H9 (cell line): ENCODE data around the gene EIF3B. TPM values are rescaled to one million over a fixed set of nuclear protein-coding genes. Genes with fewer than 3 reads are reported as not detected.

Source experiments
- DNase-seq: peaks from one replicate; pipeline ENCODE4 v3.0.0-alpha.2; 2017
- H2AFZ ChIP-seq: one replicate; pipeline ENCODE4 v1.6.1; 2013; ENCODE audit warnings: mild to moderate bottlenecking, low read length, control low read depth, moderate library complexity
- H2AK5ac ChIP-seq: 2 replicates; pipeline ENCODE4 v1.6.1; 2013; ENCODE audit warnings: low read length, control low read depth, mixed read lengths; ENCODE audit not compliant: insufficient read length
- H2BK120ac ChIP-seq: one replicate; pipeline ENCODE4 v1.6.1; 2013; ENCODE audit warnings: low read depth, mild to moderate bottlenecking, low read length, control low read depth, inconsistent platforms; ENCODE audit not compliant: poor library complexity, severe bottlenecking
- H2BK12ac ChIP-seq: 2 replicates; pipeline ENCODE4 v1.6.1; 2013; ENCODE audit warnings: low read length, control low read depth, mixed read lengths, low read depth; ENCODE audit not compliant: insufficient read length
- H2BK15ac ChIP-seq: 2 replicates; pipeline ENCODE4 v1.6.1; 2013; ENCODE audit warnings: low read depth, low read length, control low read depth
- H2BK20ac ChIP-seq: one replicate; pipeline ENCODE4 v1.6.1; 2013; ENCODE audit warnings: low read depth, mild to moderate bottlenecking, low read length, control low read depth, inconsistent platforms; ENCODE audit not compliant: poor library complexity, severe bottlenecking
- H2BK5ac ChIP-seq: 2 replicates; pipeline ENCODE4 v1.6.1; 2013; ENCODE audit warnings: low read length, control low read depth, mixed read lengths; ENCODE audit not compliant: insufficient read length
- H3K14ac ChIP-seq: 2 replicates; pipeline ENCODE4 v1.6.1; 2013; ENCODE audit warnings: low read length, control low read depth; ENCODE audit not compliant: insufficient read depth
- H3K18ac ChIP-seq: 2 replicates; pipeline ENCODE4 v1.6.1; 2013; ENCODE audit warnings: low read depth, mild to moderate bottlenecking, mixed read lengths, low read length, control low read depth; ENCODE audit not compliant: insufficient read length
- H3K23ac ChIP-seq: 2 replicates; pipeline ENCODE4 v1.6.1; 2013; ENCODE audit warnings: low read length, control low read depth, mixed read lengths, low read depth; ENCODE audit not compliant: insufficient read length
- H3K23me2 ChIP-seq: 2 replicates; pipeline ENCODE4 v1.6.1; 2013; ENCODE audit warnings: low read depth, mild to moderate bottlenecking, mixed read lengths, low read length, control low read depth; ENCODE audit not compliant: insufficient read length, poor library complexity, severe bottlenecking
- H3K27ac ChIP-seq: 2 replicates; pipeline ENCODE4 v1.5.1; 2013; ENCODE audit warnings: low read length, control low read depth, mixed read lengths, low read depth; ENCODE audit not compliant: insufficient read length
- H3K27me3 ChIP-seq: 2 replicates; pipeline ENCODE4 v1.6.1; 2013; ENCODE audit warnings: low read length, control low read depth, inconsistent platforms; ENCODE audit not compliant: insufficient read depth
- H3K4ac ChIP-seq: 2 replicates; pipeline ENCODE4 v1.6.1; 2013; ENCODE audit warnings: low read depth, mild to moderate bottlenecking, control low read depth, inconsistent platforms, low read length, moderate library complexity
- H3K4me1 ChIP-seq: 2 replicates; pipeline ENCODE4 v1.6.1; 2013; ENCODE audit warnings: low read length, control low read depth, inconsistent platforms; ENCODE audit not compliant: insufficient read depth
- H3K4me2 ChIP-seq: 2 replicates; pipeline ENCODE4 v1.6.1; 2013; ENCODE audit warnings: low read length, control low read depth, mixed read lengths; ENCODE audit not compliant: insufficient read length, insufficient read depth
- H3K56ac ChIP-seq: 2 replicates; pipeline ENCODE4 v1.6.1; 2013; ENCODE audit warnings: low read depth, mild to moderate bottlenecking, mixed read lengths, low read length, control low read depth; ENCODE audit not compliant: insufficient read length
- H3K79me1 ChIP-seq: 2 replicates; pipeline ENCODE4 v1.6.1; 2013; ENCODE audit warnings: low read depth, mild to moderate bottlenecking, moderate library complexity, low read length, control low read depth, inconsistent platforms; ENCODE audit not compliant: insufficient read depth, poor library complexity, severe bottlenecking
- H3K79me2 ChIP-seq: 2 replicates; pipeline ENCODE4 v1.6.1; 2013; ENCODE audit warnings: low read length, control low read depth, inconsistent platforms; ENCODE audit not compliant: insufficient read depth
- H3K9ac ChIP-seq: 2 replicates; pipeline ENCODE4 v1.6.1; 2013; ENCODE audit warnings: low read length, control low read depth, mixed read lengths; ENCODE audit not compliant: insufficient read length; ENCODE audit errors: extremely low read depth
- H3K9me3 ChIP-seq: one replicate; pipeline ENCODE4 v1.6.1; 2013; ENCODE audit warnings: low read depth, low read length, inconsistent platforms; ENCODE audit not compliant: control insufficient read depth
- H3T11ph ChIP-seq: one replicate; pipeline ENCODE4 v1.6.1; 2013; ENCODE audit warnings: mild to moderate bottlenecking, low read length, control low read depth, inconsistent platforms
- H4K20me1 ChIP-seq: one replicate; pipeline ENCODE4 v1.6.1; 2013; ENCODE audit not compliant: control insufficient read depth, insufficient read length, insufficient read depth
- H4K5ac ChIP-seq: 2 replicates; pipeline ENCODE4 v1.6.1; 2013; ENCODE audit warnings: low read depth, mild to moderate bottlenecking, mixed read lengths, low read length, control low read depth; ENCODE audit not compliant: insufficient read length
- H4K8ac ChIP-seq: replicated peaks from 2 replicates; pipeline ENCODE4 v1.6.1; 2013; ENCODE audit warnings: low read length, control low read depth, mixed read lengths, low read depth; ENCODE audit not compliant: insufficient read length
- H4K91ac ChIP-seq: 2 replicates; pipeline ENCODE4 v1.6.1; 2013; ENCODE audit warnings: low read depth, mild to moderate bottlenecking, moderate library complexity, mixed read lengths, low read length, control low read depth; ENCODE audit not compliant: insufficient read length
- H3K27ac Mint-ChIP-seq, 3 experiments: 2 replicates in 2 of 3; 3 replicates in 1 of 3; pipeline ENCODE4 v1.8.0; 2020 to 2021; ENCODE audit warnings: mixed read lengths in 3 of 3, mild to moderate bottlenecking in 1 of 3, moderate library complexity in 1 of 3
- H3K27me3 Mint-ChIP-seq: 2 replicates; pipeline ENCODE4 v1.8.0; 2021; ENCODE audit warnings: low read depth, mild to moderate bottlenecking, moderate library complexity, mixed read lengths
- H3K36me3 Mint-ChIP-seq, 3 experiments: 2 replicates in 2 of 3; 3 replicates in 1 of 3; pipeline ENCODE4 v1.8.0; 2020 to 2021; ENCODE audit warnings: low read depth in 3 of 3, mixed read lengths in 3 of 3; ENCODE audit not compliant: insufficient read depth in 1 of 3
- H3K4me1 Mint-ChIP-seq, 2 experiments: 2 replicates each; pipeline ENCODE4 v1.8.0; 2020; ENCODE audit warnings: mixed read lengths in 2 of 2
- H3K4me3 Mint-ChIP-seq, 2 experiments: 2 replicates in 1 of 2; 3 replicates in 1 of 2; pipeline ENCODE4 v1.8.0; 2020 to 2021; ENCODE audit warnings: mild to moderate bottlenecking in 2 of 2, mixed read lengths in 2 of 2, moderate library complexity in 1 of 2
- H3K9me3 Mint-ChIP-seq, 2 experiments: 2 replicates in 1 of 2; 3 replicates in 1 of 2; pipeline ENCODE4 v1.8.0; 2020; ENCODE audit warnings: mild to moderate bottlenecking in 2 of 2, mixed read lengths in 2 of 2, moderate library complexity in 1 of 2
- CTCF ChIP-seq: fragments of 200-600 bp; sonication (generic); conservative IDR thresholded peaks from 3 replicates; pipeline ENCODE4 v1.8.0; 2021; ENCODE audit warnings: antibody characterized with exemption, mild to moderate bottlenecking
- WGBS: extraction: QIAGEN DNeasy Blood & Tissue Kit; methylation state at CpG from one replicate; pipeline ENCODE4 v1.1.7; 2013; ENCODE audit warnings: missing lambda C conversion rate, low lambda C conversion rate, mixed read lengths; ENCODE audit not compliant: insufficient read length; ENCODE audit errors: extremely low coverage; 5-methylcytosine and 5-hydroxymethylcytosine counted together
- total RNA-seq: library from RNA; stranded (reverse); gene quantifications from 2 replicates; pipeline ENCODE4 v1.2.1, GENCODE V29; 2021

Gene EIF3B
- total RNA-seq, 1 experiment from 2014 or later = 337 TPM

GRCh38 chr7:2425749-2426148 lies 71.1 kb downstream of the EIF3B start:
- no peak overlapping the region for H2BK5ac ChIP-seq
- no peak overlapping the region for H3K4me3 Mint-ChIP-seq
- no peak overlapping the region for H3K27ac ChIP-seq
- H3K9me3 ChIP-seq = no peaks in the 10 kb centered on the region
- no peak overlapping the region for H3K9ac ChIP-seq
- no peak overlapping the region for H3K56ac ChIP-seq
- H3K79me2 ChIP-seq = no peaks in the 10 kb centered on the region
- H3K4ac ChIP-seq = no peak overlapping the region
- H2BK120ac ChIP-seq = no peak overlapping the region
- no peaks in the 10 kb centered on the region for H3K27me3 ChIP-seq
- H3K4me1 Mint-ChIP-seq = peaks cover 22 to 27% of the 10 kb centered on the region in 2 experiments
- peaks cover 5% of the 10 kb centered on the region; the same call in 1 of the 2 replicates for H3K4me1 ChIP-seq
- no peak overlapping the region for H4K5ac ChIP-seq
- no peak overlapping the region for H2AK5ac ChIP-seq
- no peak overlapping the region for H2BK15ac ChIP-seq
- H3K27me3 Mint-ChIP-seq = no peaks in the 10 kb centered on the region
- H4K91ac ChIP-seq = no peak overlapping the region
- peak overlapping the region in 2 of 3 experiments; percentile 17 to 65; a peak in 6 of 7 replicates for H3K27ac Mint-ChIP-seq
- no peak overlapping the region for H3K18ac ChIP-seq
- H3K79me1 ChIP-seq = no peaks in the 10 kb centered on the region
- no peak overlapping the region for H3K14ac ChIP-seq
- H4K8ac ChIP-seq = no peak overlapping the region
- peaks cover under 1 to 1% (median under 1%) of the 10 kb centered on the region in 3 experiments; a peak in 5 of 7 replicates for H3K36me3 Mint-ChIP-seq
- H2AFZ ChIP-seq = no peak overlapping the region
- WGBS = no CpG with 5 or more reads among the region's 10 CpGs
- no peak overlapping the region for H3K4me2 ChIP-seq
- DNase-seq = no peak
- H3K23ac ChIP-seq = no peak overlapping the region
- peaks cover 0 to under 1% of the 10 kb centered on the region in 2 experiments; a peak in 2 of 5 replicates for H3K9me3 Mint-ChIP-seq
- no peak overlapping the region for H3T11ph ChIP-seq
- no peaks in the 10 kb centered on the region for H4K20me1 ChIP-seq
- no peak for TF ChIP-seq CTCF
- no peak overlapping the region for H2BK20ac ChIP-seq
- H3K23me2 ChIP-seq = no peaks in the 10 kb centered on the region
- H2BK12ac ChIP-seq = no peak overlapping the region

Other genes starting within 250 kb of the EIF3B start
- gene MAD1L1, start 121.9 kb upstream of the EIF3B start, total RNA-seq = 37.4 and 39.0 TPM in 2 replicates
- 57.2 and 59.0 TPM in 2 replicates for gene MRM2, start 112.6 kb upstream of the EIF3B start, total RNA-seq
- gene NUDT1, start 112.6 kb upstream of the EIF3B start, total RNA-seq = 80.3 and 84.7 TPM in 2 replicates
- gene SNX8, start 40.4 kb upstream of the EIF3B start, total RNA-seq = 40.6 and 45.6 TPM in 2 replicates
- 18.4 and 19.3 TPM in 2 replicates for gene CHST12, start 48.8 kb downstream of the EIF3B start, total RNA-seq
- not detected in 2 replicates for gene GRIFIN, start 121.6 kb downstream of the EIF3B start, total RNA-seq
- gene LFNG, start 164.9 kb downstream of the EIF3B start, total RNA-seq = 52.9 and 55.3 TPM in 2 replicates
- 41.2 and 42.6 TPM in 2 replicates for gene BRAT1, start 200.7 kb downstream of the EIF3B start, total RNA-seq
- gene IQCE, start 204.2 kb downstream of the EIF3B start, total RNA-seq = 6.7 and 7.0 TPM in 2 replicates